HepG2 (cell line): ENCODE measurements around the gene NGRN. TPM values are rescaled to one million over a fixed set of nuclear protein-coding genes. Genes with fewer than 3 reads are reported as not detected.

ENCODE experiments used
- ADNP ChIP-seq: sonication (generic); formaldehyde crosslinking; IDR thresholded peaks from 2 replicates; pipeline ENCODE4 v1.4.0; 2020; ENCODE audit warnings: missing genetic modification reagents
- ARNT ChIP-seq: fragments of 450-650 bp; IDR thresholded peaks from 2 replicates; pipeline ENCODE4 v1.6.1; 2017
- CENPT ChIP-seq: sonication (generic); formaldehyde crosslinking; IDR thresholded peaks from 2 replicates; pipeline ENCODE4 v1.8.0; 2022; ENCODE audit warnings: low read depth, mild to moderate bottlenecking, moderate library complexity, missing genetic modification reagents
- HHEX ChIP-seq: IDR thresholded peaks from 2 replicates; pipeline ENCODE4 v1.6.1; 2016; ENCODE audit warnings: control low read depth
- KAT7 ChIP-seq: IDR thresholded peaks from 2 replicates; pipeline ENCODE4 v1.6.1; 2018; ENCODE audit warnings: borderline replicate concordance, missing compliant biosample characterization
- KDM1A ChIP-seq: IDR thresholded peaks from 2 replicates; pipeline ENCODE4 v1.6.1; 2016; ENCODE audit warnings: missing compliant biosample characterization
- MAFK ChIP-seq, 2 experiments: IDR thresholded peaks in 1 of 2; conservative IDR thresholded peaks in 1 of 2; 2 replicates each; pipeline ENCODE4 v1.6.1; 2011; ENCODE audit warnings: improper control_type of control experiment in 2 of 2, low read length in 2 of 2
- MZF1 ChIP-seq: sonication (generic); formaldehyde crosslinking; IDR thresholded peaks from 2 replicates; pipeline ENCODE4 v1.8.1; 2023; ENCODE audit warnings: mild to moderate bottlenecking, missing genetic modification reagents, borderline replicate concordance
- NFKBIZ ChIP-seq: IDR thresholded peaks from 2 replicates; pipeline ENCODE4 v1.6.1; 2018; ENCODE audit warnings: missing genetic modification reagents, missing compliant biosample characterization
- PRPF4 ChIP-seq: fragments of 200-400 bp; formaldehyde crosslinking; IDR thresholded peaks from 2 replicates; pipeline ENCODE4 v1.6.1; 2016; ENCODE audit warnings: low read length, low read depth; ENCODE audit not compliant: poor library complexity, severe bottlenecking
- STAT5B ChIP-seq: sonication (generic); formaldehyde crosslinking; IDR thresholded peaks from 2 replicates; pipeline ENCODE4 v1.4.0; 2020; ENCODE audit warnings: missing genetic modification reagents
- TSC22D2 ChIP-seq: sonication (generic); formaldehyde crosslinking; IDR thresholded peaks from 2 replicates; pipeline ENCODE4 v1.5.1; 2020; ENCODE audit warnings: missing genetic modification reagents, mild to moderate bottlenecking, borderline replicate concordance
- ZNF224 ChIP-seq: sonication (generic); formaldehyde crosslinking; IDR thresholded peaks from 2 replicates; pipeline ENCODE4 v1.5.0; 2020; ENCODE audit warnings: mild to moderate bottlenecking, missing genetic modification reagents
- ZNF382 ChIP-seq: sonication (generic); formaldehyde crosslinking; IDR thresholded peaks from 2 replicates; pipeline ENCODE4 v1.5.0; 2020; ENCODE audit warnings: missing genetic modification reagents, mild to moderate bottlenecking, borderline replicate concordance
- ZNF577 ChIP-seq: sonication (generic); formaldehyde crosslinking; IDR thresholded peaks from 2 replicates; pipeline ENCODE4 v1.4.0; 2020; ENCODE audit warnings: mild to moderate bottlenecking, low read depth, missing genetic modification reagents, borderline replicate concordance
- ZNF644 ChIP-seq: IDR thresholded peaks from 2 replicates; pipeline ENCODE4 v1.6.1; 2016; ENCODE audit warnings: low read depth
- ZNF816 ChIP-seq: sonication (generic); formaldehyde crosslinking; IDR thresholded peaks from 2 replicates; pipeline ENCODE4 v1.8.0; 2022; ENCODE audit warnings: missing genetic modification reagents, mild to moderate bottlenecking, borderline replicate concordance
- ZZZ3 ChIP-seq: sonication (generic); formaldehyde crosslinking; IDR thresholded peaks from 2 replicates; pipeline ENCODE4 v1.4.0; 2020; ENCODE audit warnings: missing genetic modification reagents, mild to moderate bottlenecking, borderline replicate concordance
- polyA plus RNA-seq, 8 experiments: library from polyadenylated mRNA; depleted of rRNA in 3 of 8; stranded (reverse) in 7 of 8; unstranded in 1 of 8; fragments of >200 nt; fragmentation: Illumina TruSeq in 4 of 8; extraction: Trizol in 4 of 8; gene quantifications; 2 replicates each; pipeline versions ENCODE4 v1.2.1 to v1.2.3, GENCODE V29; 2011 to 2016; ENCODE audit warnings: low read depth in 4 of 8, missing spikeins in 1 of 8, mixed read lengths in 1 of 8; ENCODE audit not compliant: insufficient read depth in 1 of 8
- total RNA-seq, 5 experiments: library from RNA; depleted of rRNA; stranded (reverse); fragments of >200 nt; fragmentation: Illumina TruSeq; extraction: Trizol; gene quantifications; 2 replicates each; pipeline ENCODE4 v1.2.3, GENCODE V29; 2016; ENCODE audit warnings: low read depth in 1 of 5
- TF ChIP-seq, protein P1 (sequence below): sonication (generic); formaldehyde crosslinking; conservative IDR thresholded peaks from 2 replicates; pipeline ENCODE4 v1.8.0; 2022; ENCODE audit warnings: missing genetic modification reagents
- TF ChIP-seq, protein P2 (sequence below): sonication (generic); formaldehyde crosslinking; IDR thresholded peaks from 2 replicates; pipeline ENCODE4 v1.5.0; 2020; ENCODE audit warnings: mild to moderate bottlenecking, missing genetic modification reagents
- TF ChIP-seq, protein P3 (sequence below): sonication (generic); formaldehyde crosslinking; IDR thresholded peaks from 2 replicates; pipeline ENCODE4 v1.4.0; 2020; ENCODE audit warnings: mild to moderate bottlenecking, missing genetic modification reagents
- TF ChIP-seq, protein P4 (sequence below): sonication (generic); formaldehyde crosslinking; IDR thresholded peaks from 2 replicates; pipeline ENCODE4 v1.4.0; 2020; ENCODE audit warnings: missing genetic modification reagents

The NGRN gene
- total and polyA plus RNA-seq, 2 of the 13 experiments (the other 11 are each of a cell fraction or from before 2014, with no cell fraction given), result 39.8 to 63.7 TPM

DNA sequence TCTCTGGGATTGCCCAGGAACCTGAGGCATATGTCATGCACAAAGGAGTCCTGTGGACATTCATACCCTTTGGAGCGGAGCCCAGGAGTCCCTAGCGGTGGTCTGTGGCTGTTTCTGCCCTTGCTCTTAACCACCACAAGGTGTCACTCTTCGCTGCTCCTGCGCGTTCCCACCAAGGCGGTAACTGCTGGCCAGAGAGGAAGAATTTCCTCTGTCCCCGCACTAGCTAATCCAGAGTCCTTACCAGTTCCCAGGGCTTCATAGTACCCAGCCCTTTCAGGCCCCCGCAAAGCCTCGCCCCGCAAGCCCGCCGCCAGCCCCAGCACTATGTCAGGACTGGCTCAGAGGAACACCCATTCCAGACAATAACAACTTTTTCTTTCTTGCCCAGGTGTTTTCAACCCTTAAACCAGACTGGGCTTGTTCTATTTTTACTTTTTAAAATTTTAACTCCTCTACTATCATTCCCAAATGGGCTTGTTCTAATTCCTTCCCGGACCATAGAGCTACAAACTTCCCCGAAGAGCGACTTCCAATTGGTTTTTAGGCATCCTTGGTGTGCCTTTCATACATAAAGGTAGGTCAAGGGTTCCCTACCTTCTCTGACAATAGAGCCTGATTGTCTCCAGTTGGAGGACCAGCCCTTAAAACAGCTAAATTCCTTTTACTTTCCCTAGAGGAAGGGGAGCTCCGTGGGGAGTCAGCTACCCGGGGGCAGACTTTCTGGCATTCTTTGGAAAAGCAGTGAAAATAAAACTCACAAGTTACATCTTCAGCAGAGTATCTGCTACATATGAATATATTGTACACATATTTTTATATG lies 54.8 kb downstream of the NGRN start (continued):
- TF ChIP-seq, protein P1, sequence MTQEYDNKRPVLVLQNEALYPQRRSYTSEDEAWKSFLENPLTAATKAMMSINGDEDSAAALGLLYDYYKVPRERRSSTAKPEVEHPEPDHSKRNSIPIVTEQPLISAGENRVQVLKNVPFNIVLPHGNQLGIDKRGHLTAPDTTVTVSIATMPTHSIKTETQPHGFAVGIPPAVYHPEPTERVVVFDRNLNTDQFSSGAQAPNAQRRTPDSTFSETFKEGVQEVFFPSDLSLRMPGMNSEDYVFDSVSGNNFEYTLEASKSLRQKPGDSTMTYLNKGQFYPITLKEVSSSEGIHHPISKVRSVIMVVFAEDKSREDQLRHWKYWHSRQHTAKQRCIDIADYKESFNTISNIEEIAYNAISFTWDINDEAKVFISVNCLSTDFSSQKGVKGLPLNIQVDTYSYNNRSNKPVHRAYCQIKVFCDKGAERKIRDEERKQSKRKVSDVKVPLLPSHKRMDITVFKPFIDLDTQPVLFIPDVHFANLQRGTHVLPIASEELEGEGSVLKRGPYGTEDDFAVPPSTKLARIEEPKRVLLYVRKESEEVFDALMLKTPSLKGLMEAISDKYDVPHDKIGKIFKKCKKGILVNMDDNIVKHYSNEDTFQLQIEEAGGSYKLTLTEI (CRISPR knock-in tag), result no peak
- 0 out of 2 replicates have a peak, but pooled peaks have one; percentile 74 for TF ChIP-seq TSC22D2 (CRISPR knock-in tag)
- no peak for TF ChIP-seq ZNF816 (CRISPR knock-in tag)
- TF ChIP-seq NFKBIZ (CRISPR knock-in tag), result no peak
- TF ChIP-seq PRPF4, result no peak
- TF ChIP-seq, protein P2, sequence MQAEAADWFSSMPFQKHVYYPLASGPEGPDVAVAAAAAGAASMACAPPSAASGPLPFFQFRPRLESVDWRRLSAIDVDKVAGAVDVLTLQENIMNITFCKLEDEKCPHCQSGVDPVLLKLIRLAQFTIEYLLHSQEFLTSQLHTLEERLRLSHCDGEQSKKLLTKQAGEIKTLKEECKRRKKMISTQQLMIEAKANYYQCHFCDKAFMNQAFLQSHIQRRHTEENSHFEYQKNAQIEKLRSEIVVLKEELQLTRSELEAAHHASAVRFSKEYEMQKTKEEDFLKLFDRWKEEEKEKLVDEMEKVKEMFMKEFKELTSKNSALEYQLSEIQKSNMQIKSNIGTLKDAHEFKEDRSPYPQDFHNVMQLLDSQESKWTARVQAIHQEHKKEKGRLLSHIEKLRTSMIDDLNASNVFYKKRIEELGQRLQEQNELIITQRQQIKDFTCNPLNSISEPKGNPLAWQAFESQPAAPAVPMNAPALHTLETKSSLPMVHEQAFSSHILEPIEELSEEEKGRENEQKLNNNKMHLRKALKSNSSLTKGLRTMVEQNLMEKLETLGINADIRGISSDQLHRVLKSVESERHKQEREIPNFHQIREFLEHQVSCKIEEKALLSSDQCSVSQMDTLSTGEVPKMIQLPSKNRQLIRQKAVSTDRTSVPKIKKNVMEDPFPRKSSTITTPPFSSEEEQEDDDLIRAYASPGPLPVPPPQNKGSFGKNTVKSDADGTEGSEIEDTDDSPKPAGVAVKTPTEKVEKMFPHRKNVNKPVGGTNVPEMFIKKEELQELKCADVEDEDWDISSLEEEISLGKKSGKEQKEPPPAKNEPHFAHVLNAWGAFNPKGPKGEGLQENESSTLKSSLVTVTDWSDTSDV (CRISPR knock-in tag), result no peak
- TF ChIP-seq ZZZ3 (CRISPR knock-in tag), result no peak
- TF ChIP-seq, protein P3, sequence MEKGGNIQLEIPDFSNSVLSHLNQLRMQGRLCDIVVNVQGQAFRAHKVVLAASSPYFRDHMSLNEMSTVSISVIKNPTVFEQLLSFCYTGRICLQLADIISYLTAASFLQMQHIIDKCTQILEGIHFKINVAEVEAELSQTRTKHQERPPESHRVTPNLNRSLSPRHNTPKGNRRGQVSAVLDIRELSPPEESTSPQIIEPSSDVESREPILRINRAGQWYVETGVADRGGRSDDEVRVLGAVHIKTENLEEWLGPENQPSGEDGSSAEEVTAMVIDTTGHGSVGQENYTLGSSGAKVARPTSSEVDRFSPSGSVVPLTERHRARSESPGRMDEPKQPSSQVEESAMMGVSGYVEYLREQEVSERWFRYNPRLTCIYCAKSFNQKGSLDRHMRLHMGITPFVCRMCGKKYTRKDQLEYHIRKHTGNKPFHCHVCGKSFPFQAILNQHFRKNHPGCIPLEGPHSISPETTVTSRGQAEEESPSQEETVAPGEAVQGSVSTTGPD (CRISPR knock-in tag), result no peak
- TF ChIP-seq ZNF644, result 0 out of 2 replicates have a peak, but pooled peaks have one; percentile 11
- TF ChIP-seq ZNF224 (CRISPR knock-in tag), result no peak
- TF ChIP-seq ARNT, result no peak
- TF ChIP-seq, protein P4, sequence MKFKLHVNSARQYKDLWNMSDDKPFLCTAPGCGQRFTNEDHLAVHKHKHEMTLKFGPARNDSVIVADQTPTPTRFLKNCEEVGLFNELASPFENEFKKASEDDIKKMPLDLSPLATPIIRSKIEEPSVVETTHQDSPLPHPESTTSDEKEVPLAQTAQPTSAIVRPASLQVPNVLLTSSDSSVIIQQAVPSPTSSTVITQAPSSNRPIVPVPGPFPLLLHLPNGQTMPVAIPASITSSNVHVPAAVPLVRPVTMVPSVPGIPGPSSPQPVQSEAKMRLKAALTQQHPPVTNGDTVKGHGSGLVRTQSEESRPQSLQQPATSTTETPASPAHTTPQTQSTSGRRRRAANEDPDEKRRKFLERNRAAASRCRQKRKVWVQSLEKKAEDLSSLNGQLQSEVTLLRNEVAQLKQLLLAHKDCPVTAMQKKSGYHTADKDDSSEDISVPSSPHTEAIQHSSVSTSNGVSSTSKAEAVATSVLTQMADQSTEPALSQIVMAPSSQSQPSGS (CRISPR knock-in tag), result 0 out of 2 replicates have a peak, but pooled peaks have one; percentile 43
- no peak for TF ChIP-seq STAT5B (CRISPR knock-in tag)
- no peak for TF ChIP-seq ADNP
- TF ChIP-seq ZNF577 (CRISPR knock-in tag), result no peak
- no peak for TF ChIP-seq KAT7
- TF ChIP-seq MZF1 (CRISPR knock-in tag), result no peak
- no peak for TF ChIP-seq KDM1A (CRISPR knock-in tag)
- no peak for TF ChIP-seq MAFK (conservative IDR thresholded peaks at IDR 0.05 in 1 of 2, IDR thresholded peaks at IDR 0.05 in 1 of 2; ENCODE audit: low read length in 2 of 2)
- TF ChIP-seq ZNF382, result no peak
- no peak for TF ChIP-seq HHEX (CRISPR knock-in tag)
- no peak for TF ChIP-seq CENPT (CRISPR knock-in tag)
